COLO668 (cell line): Measurements from ENCODE around the gene EVA1C.
"Not testable (repeated sequence)": the region's sequence is repeated elsewhere in the genome, so short reads cannot be mapped to it uniquely, and the experiment has no call there.

Source experiments
- DNase-seq: peaks from one replicate; lab custom pipeline; 2025; ENCODE audit not compliant: unreplicated experiment; lab: John Stamatoyannopoulos, UW

Gene EVA1C

GRCh38 chr21:32549886-32550285, 137.4 kb downstream of the EVA1C start:
- no peak for DNase-seq

- DNase-seq: no peak
Observed at GRCh38 chr21:32554832-32555638, 142.5 kb downstream of the EVA1C start.

- DNase-seq: no peak
Observed at GRCh38 chr21:32558106-32558505, 145.6 kb downstream of the EVA1C start.

GRCh38 chr21:32559006-32559610, 146.6 kb downstream of the EVA1C start:
- DNase-seq: no peak

GRCh38 chr21:32560896-32561295, 148.4 kb downstream of the EVA1C start:
- DNase-seq: no peak

GRCh38 chr21:32561476-32561875, 149.0 kb downstream of the EVA1C start:
- DNase-seq: not testable (repeated sequence)

GRCh38 chr21:32562426-32562825, 149.9 kb downstream of the EVA1C start:
- no peak for DNase-seq

- no peak for DNase-seq
Observed at GRCh38 chr21:32562915-32563314, 150.4 kb downstream of the EVA1C start.
